MM.1S (cell line): ENCODE results near the gene CCSER2.

Experiments used
- EZH2 ChIP-seq: fragments of 300-600 bp; sonication (generic); optimal IDR thresholded peaks from 2 replicates; pipeline ENCODE3; 2017; ENCODE audit warnings: low read depth, mild to moderate bottlenecking, antibody characterized with exemption, low read length, mixed read lengths
- EZH2phosphoT487 ChIP-seq: fragments of 300-600 bp; sonication (generic); IDR thresholded peaks from 2 replicates; pipeline ENCODE4 v1.6.1; 2018; ENCODE audit warnings: antibody characterized with exemption, low read length
- TF ChIP-seq, protein P1 (sequence below): fragments of 300-600 bp; sonication (generic); IDR thresholded peaks from 2 replicates; pipeline ENCODE4 v1.5.1; 2016; ENCODE audit warnings: antibody characterized with exemption, low read length, mixed read lengths

DNA sequence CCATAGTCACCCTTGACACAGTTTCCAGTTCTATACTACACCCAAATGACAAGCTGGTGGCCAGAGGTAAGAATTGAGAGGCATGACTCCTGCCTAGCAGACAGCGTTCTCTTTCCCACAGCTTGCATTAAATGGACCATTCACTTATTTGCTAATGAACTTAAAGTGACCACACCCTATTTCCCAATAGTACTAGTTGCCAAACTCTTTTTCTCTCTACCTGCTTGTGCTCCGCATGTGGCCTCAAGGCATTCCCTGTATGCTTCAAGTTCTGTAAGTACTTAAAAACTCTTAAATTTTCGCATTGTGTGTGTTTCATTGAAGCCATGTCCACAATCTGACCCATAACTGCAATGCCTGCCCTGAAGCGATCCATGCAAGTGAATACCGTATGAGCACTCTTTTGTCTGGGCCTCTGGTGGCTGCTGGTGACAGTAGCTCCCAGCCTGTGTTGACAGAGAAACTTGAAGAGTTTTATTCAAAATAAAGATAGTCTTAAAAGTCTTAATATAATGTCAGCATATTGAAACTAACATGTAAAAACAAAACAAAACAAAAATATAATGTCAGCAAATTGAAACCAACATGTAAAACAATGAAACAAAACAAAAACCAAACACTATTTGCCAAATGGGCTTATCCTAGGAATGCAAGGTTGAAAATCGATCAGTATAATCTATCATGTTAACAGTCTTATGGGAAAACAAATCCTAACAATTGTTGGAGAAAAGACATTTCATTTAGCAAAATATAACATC lies 73.6 kb downstream of the CCSER2 start:
- TF ChIP-seq, protein P1, sequence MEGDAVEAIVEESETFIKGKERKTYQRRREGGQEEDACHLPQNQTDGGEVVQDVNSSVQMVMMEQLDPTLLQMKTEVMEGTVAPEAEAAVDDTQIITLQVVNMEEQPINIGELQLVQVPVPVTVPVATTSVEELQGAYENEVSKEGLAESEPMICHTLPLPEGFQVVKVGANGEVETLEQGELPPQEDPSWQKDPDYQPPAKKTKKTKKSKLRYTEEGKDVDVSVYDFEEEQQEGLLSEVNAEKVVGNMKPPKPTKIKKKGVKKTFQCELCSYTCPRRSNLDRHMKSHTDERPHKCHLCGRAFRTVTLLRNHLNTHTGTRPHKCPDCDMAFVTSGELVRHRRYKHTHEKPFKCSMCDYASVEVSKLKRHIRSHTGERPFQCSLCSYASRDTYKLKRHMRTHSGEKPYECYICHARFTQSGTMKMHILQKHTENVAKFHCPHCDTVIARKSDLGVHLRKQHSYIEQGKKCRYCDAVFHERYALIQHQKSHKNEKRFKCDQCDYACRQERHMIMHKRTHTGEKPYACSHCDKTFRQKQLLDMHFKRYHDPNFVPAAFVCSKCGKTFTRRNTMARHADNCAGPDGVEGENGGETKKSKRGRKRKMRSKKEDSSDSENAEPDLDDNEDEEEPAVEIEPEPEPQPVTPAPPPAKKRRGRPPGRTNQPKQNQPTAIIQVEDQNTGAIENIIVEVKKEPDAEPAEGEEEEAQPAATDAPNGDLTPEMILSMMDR = no peak
- TF ChIP-seq EZH2 = no peak
- TF ChIP-seq EZH2phosphoT487 = no peak
